HEK293 (cell line): Measurements from ENCODE around the gene VPS35L.

Experiments used
- CTCF ChIA-PET: fragments of 350-600 bp; formaldehyde crosslinking; extraction: SDS; loops from one replicate; lab custom pipeline; 2021; ENCODE audit warnings: antibody characterized with exemption; lab: Yijun Ruan, JAX
- POLR2A ChIA-PET: fragments of 300-600 bp; formaldehyde crosslinking; extraction: SDS; loops from one replicate; lab custom pipeline; 2020; ENCODE audit warnings: antibody characterized with exemption, inconsistent platforms; lab: Yijun Ruan, JAX
- H3K27ac ChIP-seq: fragments of 200-500 bp; sonication (Bioruptor generic); 2 replicates; pipeline ENCODE4 v1.5.1; 2014; ENCODE audit warnings: low read depth, low read length, control low read depth, inconsistent platforms; ENCODE audit errors: extremely low read depth
- H3K36me3 ChIP-seq, 2 experiments: fragments of 200-500 bp in 1 of 2; sonication (Bioruptor generic) in 1 of 2; 1 replicate in 1 of 2; 2 replicates in 1 of 2; pipeline ENCODE4 v1.5.1; 2014 to 2017; ENCODE audit warnings: inconsistent platforms in 2 of 2, low read length in 2 of 2; ENCODE audit not compliant: control insufficient read depth in 2 of 2, insufficient read depth in 1 of 2
- H3K4me1 ChIP-seq: fragments of 200-500 bp; sonication (Bioruptor generic); 2 replicates; pipeline ENCODE4 v1.5.1; 2014; ENCODE audit warnings: mild to moderate bottlenecking, low read length, inconsistent platforms; ENCODE audit not compliant: control insufficient read depth, insufficient read depth
- H3K4me3 ChIP-seq: 2 replicates; pipeline ENCODE4 v1.5.1; 2011; ENCODE audit warnings: low read depth, mild to moderate bottlenecking, control low read depth, low read length, moderate library complexity
- H3K9me3 ChIP-seq: fragments of 200-500 bp; sonication (Bioruptor generic); 2 replicates; pipeline ENCODE4 v1.5.1; 2014; ENCODE audit warnings: low read depth, low read length, inconsistent platforms; ENCODE audit not compliant: control insufficient read depth, insufficient read depth
- KLF7 ChIP-seq: fragments of 450-650 bp; formaldehyde crosslinking; IDR thresholded peaks from 2 replicates; pipeline ENCODE4 v1.5.1; 2016; ENCODE audit warnings: missing biosample characterization, missing genetic modification characterization, borderline replicate concordance
- KLF8 ChIP-seq: fragments of 450-650 bp; formaldehyde crosslinking; IDR thresholded peaks from 2 replicates; pipeline ENCODE4 v1.5.1; 2016; ENCODE audit warnings: missing biosample characterization, missing genetic modification characterization
- MEIS1 ChIP-seq: sonication (generic); formaldehyde crosslinking; IDR thresholded peaks from 2 replicates; pipeline ENCODE4 v1.8.1; 2022; ENCODE audit warnings: missing genetic modification reagents, mild to moderate bottlenecking, borderline replicate concordance
- TRIM28 ChIP-seq: IDR thresholded peaks from 2 replicates; pipeline ENCODE4 v1.6.1; 2011; ENCODE audit warnings: low read length, control low read depth, borderline replicate concordance
- YY2 ChIP-seq: fragments of 450-650 bp; formaldehyde crosslinking; IDR thresholded peaks from 2 replicates; pipeline ENCODE4 v1.5.1; 2016; ENCODE audit warnings: missing biosample characterization, missing genetic modification characterization
- ZBTB17 ChIP-seq: fragments of 450-650 bp; formaldehyde crosslinking; IDR thresholded peaks from 2 replicates; pipeline ENCODE4 v1.5.1; 2016; ENCODE audit warnings: missing biosample characterization, missing genetic modification characterization
- ZBTB48 ChIP-seq: fragments of 450-650 bp; formaldehyde crosslinking; IDR thresholded peaks from 2 replicates; pipeline ENCODE4 v1.5.1; 2016; ENCODE audit warnings: missing biosample characterization, missing genetic modification characterization
- ZNF132 ChIP-seq: fragments of 450-650 bp; formaldehyde crosslinking; IDR thresholded peaks from 2 replicates; pipeline ENCODE4 v1.5.1; 2017; ENCODE audit warnings: missing biosample characterization, missing genetic modification characterization, borderline replicate concordance
- ZNF133 ChIP-seq: fragments of 450-650 bp; formaldehyde crosslinking; IDR thresholded peaks from 2 replicates; pipeline ENCODE4 v1.5.1; 2016; ENCODE audit warnings: missing biosample characterization, missing genetic modification characterization
- ZNF157 ChIP-seq: fragments of 450-650 bp; formaldehyde crosslinking; IDR thresholded peaks from 2 replicates; pipeline ENCODE4 v1.5.1; 2016; ENCODE audit warnings: missing biosample characterization, missing genetic modification characterization
- ZNF184 ChIP-seq: fragments of 450-650 bp; IDR thresholded peaks from 2 replicates; pipeline ENCODE4 v1.5.1; 2018; ENCODE audit warnings: missing biosample characterization, mild to moderate bottlenecking, missing genetic modification characterization
- ZNF223 ChIP-seq: fragments of 450-650 bp; formaldehyde crosslinking; IDR thresholded peaks from 2 replicates; pipeline ENCODE4 v1.5.1; 2016; ENCODE audit warnings: missing biosample characterization, missing genetic modification characterization
- ZNF302 ChIP-seq: fragments of 450-650 bp; formaldehyde crosslinking; IDR thresholded peaks from 2 replicates; pipeline ENCODE4 v1.5.1; 2016; ENCODE audit warnings: missing biosample characterization, missing genetic modification characterization, low read depth
- ZNF426 ChIP-seq: fragments of 450-650 bp; formaldehyde crosslinking; IDR thresholded peaks from 2 replicates; pipeline ENCODE4 v1.5.1; 2017; ENCODE audit warnings: missing biosample characterization, missing genetic modification characterization, mild to moderate bottlenecking, inconsistent platforms, moderate library complexity
- ZNF548 ChIP-seq: fragments of 450-650 bp; formaldehyde crosslinking; IDR thresholded peaks from 2 replicates; pipeline ENCODE4 v1.5.1; 2016; ENCODE audit warnings: missing biosample characterization, missing genetic modification characterization
- ZNF785 ChIP-seq: fragments of 450-650 bp; formaldehyde crosslinking; IDR thresholded peaks from 2 replicates; pipeline ENCODE4 v1.5.1; 2016; ENCODE audit warnings: missing biosample characterization, missing genetic modification characterization
- TF ChIP-seq, protein P1 (sequence below): fragments of 450-650 bp; formaldehyde crosslinking; IDR thresholded peaks from 2 replicates; pipeline ENCODE4 v1.5.1; 2016; ENCODE audit warnings: missing biosample characterization, missing genetic modification characterization
- TF ChIP-seq, protein P2 (sequence below): fragments of 450-650 bp; formaldehyde crosslinking; IDR thresholded peaks from 2 replicates; pipeline ENCODE4 v1.5.1; 2016; ENCODE audit warnings: missing biosample characterization, missing genetic modification characterization
- TF ChIP-seq, protein P3 (sequence below): fragments of 450-650 bp; formaldehyde crosslinking; IDR thresholded peaks from 2 replicates; pipeline ENCODE4 v1.5.1; 2016; ENCODE audit warnings: missing biosample characterization, missing genetic modification characterization
- TF ChIP-seq, protein P4 (sequence below): fragments of 450-650 bp; formaldehyde crosslinking; IDR thresholded peaks from 2 replicates; pipeline ENCODE4 v1.5.1; 2017; ENCODE audit warnings: missing biosample characterization, missing genetic modification characterization

Gene VPS35L

DNA sequence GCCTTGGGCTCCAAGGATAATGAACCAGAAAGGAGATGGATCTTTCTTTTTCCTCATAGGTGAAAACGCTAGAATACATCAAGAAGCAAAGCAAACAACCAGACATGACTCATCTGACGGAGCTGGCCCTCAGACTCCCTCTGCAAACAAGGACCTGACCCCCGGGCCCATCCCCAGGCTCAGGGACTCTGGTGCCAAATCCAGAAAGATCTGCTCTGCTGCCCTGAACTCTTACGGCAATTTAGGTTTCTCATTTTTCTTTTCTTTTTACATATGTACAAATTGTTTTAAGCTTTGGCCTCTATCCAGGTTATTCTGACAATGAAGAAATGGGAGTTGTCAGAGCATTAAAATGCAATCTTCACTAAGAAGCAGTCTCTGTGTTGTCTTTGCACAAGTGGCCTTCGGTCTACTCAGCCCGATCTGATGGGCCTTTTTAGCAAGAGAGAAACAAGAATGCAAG is 144.8 kb downstream of the VPS35L start:
- CTCF ChIA-PET = interaction anchor here (0.6 to 0.8 kb wide), 2 partner anchors 12 to 186 kb away, joined by 3 to 4 read pairs; no protein-coding TSS in a partner anchor
- Histone ChIP-seq H3K9me3 (no peaks in the 10 kb centered on the region), H3K4me1 (peaks cover 20% of the 10 kb centered on the region), H3K4me3 (no peak overlapping the region), H3K36me3 (peaks cover 7 to 67% of the 10 kb centered on the region in 2 experiments), H3K27ac (0 out of 2 replicates have a peak overlapping the region, but pooled peaks have one; percentile 12)
- TF ChIP-seq ZNF548 (tag by site-specific recombination) (no peak), ZNF223 (tag by site-specific recombination) (no peak), ZBTB17 (peak; percentile 44; the same call in 1 of the 2 replicates), YY2 (tag by site-specific recombination) (no peak)
- TF ChIP-seq, protein P1, sequence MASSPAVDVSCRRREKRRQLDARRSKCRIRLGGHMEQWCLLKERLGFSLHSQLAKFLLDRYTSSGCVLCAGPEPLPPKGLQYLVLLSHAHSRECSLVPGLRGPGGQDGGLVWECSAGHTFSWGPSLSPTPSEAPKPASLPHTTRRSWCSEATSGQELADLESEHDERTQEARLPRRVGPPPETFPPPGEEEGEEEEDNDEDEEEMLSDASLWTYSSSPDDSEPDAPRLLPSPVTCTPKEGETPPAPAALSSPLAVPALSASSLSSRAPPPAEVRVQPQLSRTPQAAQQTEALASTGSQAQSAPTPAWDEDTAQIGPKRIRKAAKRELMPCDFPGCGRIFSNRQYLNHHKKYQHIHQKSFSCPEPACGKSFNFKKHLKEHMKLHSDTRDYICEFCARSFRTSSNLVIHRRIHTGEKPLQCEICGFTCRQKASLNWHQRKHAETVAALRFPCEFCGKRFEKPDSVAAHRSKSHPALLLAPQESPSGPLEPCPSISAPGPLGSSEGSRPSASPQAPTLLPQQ (tag by site-specific recombination) = 0 out of 2 replicates have a peak, but pooled peaks have one; percentile 15
- POLR2A ChIA-PET = interaction anchor here (1.3 to 2.4 kb wide), 2 partner anchors 9 to 18 kb away, joined by 3 to 9 read pairs; partner anchors contain the start of genes IQCK and KNOP1

DNA sequence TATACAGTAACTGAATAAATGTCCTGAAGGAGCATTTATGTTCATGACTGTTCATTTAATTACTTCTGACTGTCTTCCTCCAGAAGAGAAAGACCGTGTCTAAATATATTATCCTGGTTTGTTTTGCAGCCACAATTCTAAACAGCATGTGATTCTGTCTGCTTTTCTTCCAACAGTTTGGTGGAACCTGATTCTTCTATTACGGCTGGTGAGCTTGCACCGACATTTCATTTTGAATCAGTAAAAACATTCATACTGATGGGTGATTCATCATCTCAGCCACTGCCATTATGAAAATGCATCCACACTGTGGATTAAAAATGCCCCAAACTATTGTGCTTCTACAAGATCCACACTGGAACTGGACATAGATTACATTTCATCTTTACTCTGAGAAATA is 145.6 kb downstream of the VPS35L start:
- Histone ChIP-seq H3K27ac (no peak overlapping the region), H3K4me3 (no peak overlapping the region), H3K4me1 (peaks cover 19% of the 10 kb centered on the region), H3K9me3 (no peaks in the 10 kb centered on the region), H3K36me3 (peaks cover 7 to 74% of the 10 kb centered on the region in 2 experiments)
- POLR2A ChIA-PET = no interaction called here
- no peak for TF ChIP-seq ZNF184 (tag by site-specific recombination)
- CTCF ChIA-PET = no interaction called here

DNA sequence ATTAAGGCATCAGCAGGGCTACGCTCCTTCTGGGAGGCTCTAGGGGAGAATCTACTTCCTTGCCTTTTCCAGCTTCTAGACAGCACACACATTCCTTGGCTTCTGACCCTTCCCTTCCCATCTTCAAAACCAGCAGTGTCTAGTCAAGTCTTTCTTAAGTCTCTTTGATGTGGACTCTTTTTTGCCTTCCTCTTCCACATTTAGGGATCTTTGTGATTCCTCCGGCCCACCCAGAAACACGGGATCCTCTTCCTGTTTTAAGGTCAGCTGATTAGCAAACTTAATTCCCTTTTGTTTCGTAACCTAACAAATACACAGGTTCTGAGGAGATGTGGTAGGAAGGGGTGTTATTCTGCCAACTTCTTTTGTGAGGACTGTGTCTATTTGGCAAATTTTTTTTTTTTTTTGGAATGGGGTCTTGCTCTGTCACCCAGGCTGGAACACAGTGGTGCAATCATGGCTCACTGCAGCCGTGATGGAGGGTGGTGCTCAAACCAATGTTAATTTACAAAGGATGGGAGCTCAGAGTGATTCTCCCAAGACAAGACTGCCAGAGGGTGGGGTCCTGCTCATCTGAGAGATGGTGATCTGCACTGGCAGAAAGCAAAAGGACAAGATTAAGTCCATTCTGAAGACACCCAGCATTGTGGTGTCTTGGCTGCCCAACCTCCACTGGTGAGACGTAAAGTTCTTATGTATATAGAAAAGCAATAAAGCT is 147.8 kb downstream of the VPS35L start:
- Histone ChIP-seq H3K27ac (no peak overlapping the region), H3K36me3 (peaks cover 7 to 82% of the 10 kb centered on the region in 2 experiments), H3K4me3 (no peak overlapping the region), H3K4me1 (peaks cover 10% of the 10 kb centered on the region), H3K9me3 (no peaks in the 10 kb centered on the region)
- CTCF ChIA-PET = interaction anchor here (0.5 to 0.6 kb wide), 2 partner anchors 89 to 450 kb away, joined by 3 to 4 read pairs; no protein-coding TSS in a partner anchor
- no peak for TF ChIP-seq ZBTB48 (tag by site-specific recombination)
- TF ChIP-seq ZNF132 (tag by site-specific recombination) = no peak
- TF ChIP-seq TRIM28 = no peak
- no peak for TF ChIP-seq KLF8 (tag by site-specific recombination)
- TF ChIP-seq ZNF157 (tag by site-specific recombination) = no peak
- no peak for TF ChIP-seq ZNF302 (tag by site-specific recombination)
- POLR2A ChIA-PET = no interaction called here

DNA sequence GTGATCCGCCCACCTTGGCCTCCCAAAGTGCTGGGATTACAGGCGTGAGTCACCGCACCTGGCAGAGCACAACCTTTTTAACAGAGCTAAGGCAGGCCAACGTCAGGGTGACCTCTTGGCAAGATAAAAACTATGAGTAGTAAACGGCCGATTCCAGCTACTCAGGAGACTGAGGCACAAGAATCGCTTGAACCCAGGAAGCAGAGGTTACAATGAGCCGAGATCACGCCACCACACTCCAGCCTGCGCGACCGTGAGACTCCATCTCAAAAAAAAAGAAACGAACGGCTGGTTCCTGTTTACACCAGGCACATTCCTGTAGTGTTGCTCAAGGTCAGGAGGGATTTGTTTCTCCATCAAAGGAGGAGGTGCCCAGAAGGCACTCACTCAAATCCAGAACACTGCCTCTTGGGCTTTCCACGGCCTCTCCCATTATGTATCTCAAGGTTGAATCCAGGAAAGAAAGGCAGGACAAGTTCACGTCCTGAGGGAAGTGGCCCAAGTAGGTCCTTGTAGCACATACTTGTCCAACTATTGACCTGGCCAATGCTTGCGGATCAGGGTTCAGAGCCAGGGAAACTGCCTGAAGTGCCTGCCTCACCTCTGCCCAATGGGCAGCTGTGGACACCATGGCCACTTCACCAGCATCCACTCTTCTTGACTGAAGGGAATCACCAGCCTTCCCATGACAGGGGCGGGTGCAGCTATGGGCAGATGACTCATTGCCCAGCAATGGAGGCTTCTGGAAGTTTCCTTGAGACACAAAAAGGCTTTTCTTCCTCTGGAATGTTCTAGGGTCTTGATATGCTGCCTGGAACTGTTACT is 149.0 kb downstream of the VPS35L start:
- peaks cover 10% of the 10 kb centered on the region for H3K4me1 ChIP-seq
- peaks cover 7 to 82% of the 10 kb centered on the region in 2 experiments for H3K36me3 ChIP-seq
- H3K27ac ChIP-seq = no peak overlapping the region
- no peak overlapping the region for H3K4me3 ChIP-seq
- no peaks in the 10 kb centered on the region for H3K9me3 ChIP-seq
- CTCF ChIA-PET = interaction anchor here (0.8 kb wide), 1 partner anchor 39 kb away, joined by 3 read pairs; no protein-coding TSS in a partner anchor
- POLR2A ChIA-PET = no interaction called here
- TF ChIP-seq, protein P2, sequence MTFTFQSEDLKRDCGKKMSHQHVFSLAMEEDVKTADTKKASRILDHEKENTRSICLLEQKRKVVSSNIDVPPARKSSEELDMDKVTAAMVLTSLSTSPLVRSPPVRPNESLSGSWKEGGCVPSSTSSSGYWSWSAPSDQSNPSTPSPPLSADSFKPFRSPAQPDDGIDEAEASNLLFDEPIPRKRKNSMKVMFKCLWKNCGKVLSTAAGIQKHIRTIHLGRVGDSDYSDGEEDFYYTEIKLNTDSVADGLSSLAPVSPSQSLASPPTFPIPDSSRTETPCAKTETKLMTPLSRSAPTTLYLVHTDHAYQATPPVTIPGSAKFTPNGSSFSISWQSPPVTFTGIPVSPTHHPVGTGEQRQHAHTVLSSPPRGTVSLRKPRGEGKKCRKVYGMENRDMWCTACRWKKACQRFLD (tag by site-specific recombination) = no peak
- TF ChIP-seq, protein P3, sequence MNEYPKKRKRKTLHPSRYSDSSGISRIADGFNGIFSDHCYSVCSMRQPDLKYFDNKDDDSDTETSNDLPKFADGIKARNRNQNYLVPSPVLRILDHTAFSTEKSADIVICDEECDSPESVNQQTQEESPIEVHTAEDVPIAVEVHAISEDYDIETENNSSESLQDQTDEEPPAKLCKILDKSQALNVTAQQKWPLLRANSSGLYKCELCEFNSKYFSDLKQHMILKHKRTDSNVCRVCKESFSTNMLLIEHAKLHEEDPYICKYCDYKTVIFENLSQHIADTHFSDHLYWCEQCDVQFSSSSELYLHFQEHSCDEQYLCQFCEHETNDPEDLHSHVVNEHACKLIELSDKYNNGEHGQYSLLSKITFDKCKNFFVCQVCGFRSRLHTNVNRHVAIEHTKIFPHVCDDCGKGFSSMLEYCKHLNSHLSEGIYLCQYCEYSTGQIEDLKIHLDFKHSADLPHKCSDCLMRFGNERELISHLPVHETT = no peak
- TF ChIP-seq ZNF133 = no peak
- TF ChIP-seq MEIS1 (CRISPR knock-in tag) = no peak
- no peak for TF ChIP-seq KLF7 (tag by site-specific recombination)
- no peak for TF ChIP-seq ZNF785 (tag by site-specific recombination)
- no peak for TF ChIP-seq ZNF426
- TF ChIP-seq ZBTB48 (tag by site-specific recombination) = no peak
- TF ChIP-seq, protein P4, sequence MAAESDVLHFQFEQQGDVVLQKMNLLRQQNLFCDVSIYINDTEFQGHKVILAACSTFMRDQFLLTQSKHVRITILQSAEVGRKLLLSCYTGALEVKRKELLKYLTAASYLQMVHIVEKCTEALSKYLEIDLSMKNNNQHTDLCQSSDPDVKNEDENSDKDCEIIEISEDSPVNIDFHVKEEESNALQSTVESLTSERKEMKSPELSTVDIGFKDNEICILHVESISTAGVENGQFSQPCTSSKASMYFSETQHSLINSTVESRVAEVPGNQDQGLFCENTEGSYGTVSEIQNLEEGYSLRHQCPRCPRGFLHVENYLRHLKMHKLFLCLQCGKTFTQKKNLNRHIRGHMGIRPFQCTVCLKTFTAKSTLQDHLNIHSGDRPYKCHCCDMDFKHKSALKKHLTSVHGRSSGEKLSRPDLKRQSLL (tag by site-specific recombination) = no peak
